ENCODE data around the gene NSF. TPM values are rescaled to one million over a fixed set of nuclear protein-coding genes. Genes with fewer than 3 reads are reported as not detected.

NSF gene
- total RNA-seq, 1 experiment from 2014 or later: 56.5 TPM

DNA sequence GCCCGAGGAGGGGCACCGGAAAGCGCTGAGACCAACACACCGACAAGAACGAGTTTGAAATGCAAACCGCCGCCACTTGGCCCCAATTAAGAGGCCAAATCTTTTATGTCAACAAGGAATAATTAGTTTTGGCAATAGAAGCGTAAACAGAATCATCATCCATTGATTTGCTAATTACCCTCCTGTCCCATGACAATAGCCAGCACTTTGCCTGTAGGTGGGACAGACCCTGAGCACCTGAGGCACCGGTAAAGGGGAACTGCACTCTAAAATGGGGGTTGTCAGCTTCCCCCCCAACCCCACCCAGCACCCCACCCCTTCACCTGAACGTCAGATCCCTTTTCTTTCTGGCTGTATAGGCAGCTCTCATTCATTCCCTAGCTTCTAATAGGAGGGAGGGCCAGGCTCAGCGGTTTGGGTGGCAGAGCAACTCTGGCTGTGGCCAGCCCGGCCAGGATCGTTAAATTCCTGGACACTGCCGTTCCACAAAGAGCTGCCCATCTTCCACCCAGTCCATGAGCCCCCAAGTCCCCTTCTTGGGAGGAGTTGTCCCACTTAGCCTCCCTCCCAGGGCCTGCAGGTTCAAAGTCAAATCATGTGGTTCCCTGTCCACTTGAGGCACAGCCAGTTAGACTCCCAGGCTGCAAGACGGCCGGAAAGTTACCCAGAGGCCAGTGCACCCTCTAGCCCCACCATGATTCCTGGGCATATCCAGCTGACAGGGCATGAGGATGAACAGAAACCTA, 182.2 kb downstream of the NSF start:
- no TSS peak for BruUV-seq (replicated peaks)
- H3K9me3 ChIP-seq (ENCODE audit: control insufficient read depth, insufficient read depth, low read depth, low read length): no peaks in the 10 kb centered on the region
- H3K4me3 ChIP-seq (ENCODE audit: low read depth in 2 of 2, low read length in 2 of 2): peak overlapping the region; percentile 44 to 60
- H3K4me1 ChIP-seq (ENCODE audit: control insufficient read depth, insufficient read depth, low read length): peaks cover 16% of the 10 kb centered on the region
- H3K27ac ChIP-seq (ENCODE audit: low read length): peak overlapping the region; percentile 57
- in situ Hi-C loops (cut with HindIII; ENCODE audit: low pct_unique_long_range_greater_than_20kb, low sequenced_read_pairs) (no loop called here), intact Hi-C loops (cut with micrococcal nuclease; ENCODE audit: unreplicated experiment) (no loop called here)
- ChIA-PET CTCF (no interaction called here), POLR2A (interaction anchor here (0.6 kb wide), 1 partner anchor 1784 kb away, joined by 5 read pairs; no protein-coding TSS in a partner anchor)
- no peaks in the 10 kb centered on the region for H3K36me3 ChIP-seq (ENCODE audit: control insufficient read depth, insufficient read depth, low read length)
- no peak for TF ChIP-seq SIN3A (IDR thresholded peaks at IDR 0.05; ENCODE audit: borderline replicate concordance, insufficient read depth, low read depth, low read length)
- H3K27me3 ChIP-seq (ENCODE audit: control insufficient read depth, insufficient read depth, low read length): no peaks in the 10 kb centered on the region
- ATAC-seq (0 out of 2 replicates have a peak, but pooled peaks have one; percentile 32), DNase-seq (ENCODE audit: low read depth, low spot score) (no peak)

DNA sequence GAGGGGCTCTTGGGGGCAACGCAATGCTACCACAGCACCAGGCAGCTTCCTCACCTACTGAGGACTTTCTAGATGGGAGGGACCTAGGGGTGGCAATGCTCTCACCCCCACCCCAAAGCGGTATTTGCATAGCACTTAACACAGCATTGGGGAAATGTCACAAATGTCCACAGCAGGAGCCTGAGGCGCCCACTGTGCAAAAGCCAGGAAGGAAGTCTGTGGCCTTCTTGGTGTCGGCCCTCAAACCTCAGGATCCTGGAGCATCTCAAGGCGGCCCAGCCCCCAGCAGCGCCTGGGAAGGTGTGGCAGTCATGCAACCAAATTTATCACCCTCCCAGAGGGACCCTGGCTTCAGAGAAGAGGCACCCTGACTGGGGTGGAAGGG, 182.7 kb downstream of the NSF start:
- CTCF ChIA-PET: no interaction called here
- POLR2A ChIA-PET: interaction anchor here (0.6 kb wide), 1 partner anchor 1783 kb away, joined by 5 read pairs; no protein-coding TSS in a partner anchor
- intact Hi-C loops (cut with micrococcal nuclease; ENCODE audit: unreplicated experiment) (no loop called here), in situ Hi-C loops (cut with HindIII; ENCODE audit: low pct_unique_long_range_greater_than_20kb, low sequenced_read_pairs) (no loop called here)
- TF ChIP-seq, protein P1, sequence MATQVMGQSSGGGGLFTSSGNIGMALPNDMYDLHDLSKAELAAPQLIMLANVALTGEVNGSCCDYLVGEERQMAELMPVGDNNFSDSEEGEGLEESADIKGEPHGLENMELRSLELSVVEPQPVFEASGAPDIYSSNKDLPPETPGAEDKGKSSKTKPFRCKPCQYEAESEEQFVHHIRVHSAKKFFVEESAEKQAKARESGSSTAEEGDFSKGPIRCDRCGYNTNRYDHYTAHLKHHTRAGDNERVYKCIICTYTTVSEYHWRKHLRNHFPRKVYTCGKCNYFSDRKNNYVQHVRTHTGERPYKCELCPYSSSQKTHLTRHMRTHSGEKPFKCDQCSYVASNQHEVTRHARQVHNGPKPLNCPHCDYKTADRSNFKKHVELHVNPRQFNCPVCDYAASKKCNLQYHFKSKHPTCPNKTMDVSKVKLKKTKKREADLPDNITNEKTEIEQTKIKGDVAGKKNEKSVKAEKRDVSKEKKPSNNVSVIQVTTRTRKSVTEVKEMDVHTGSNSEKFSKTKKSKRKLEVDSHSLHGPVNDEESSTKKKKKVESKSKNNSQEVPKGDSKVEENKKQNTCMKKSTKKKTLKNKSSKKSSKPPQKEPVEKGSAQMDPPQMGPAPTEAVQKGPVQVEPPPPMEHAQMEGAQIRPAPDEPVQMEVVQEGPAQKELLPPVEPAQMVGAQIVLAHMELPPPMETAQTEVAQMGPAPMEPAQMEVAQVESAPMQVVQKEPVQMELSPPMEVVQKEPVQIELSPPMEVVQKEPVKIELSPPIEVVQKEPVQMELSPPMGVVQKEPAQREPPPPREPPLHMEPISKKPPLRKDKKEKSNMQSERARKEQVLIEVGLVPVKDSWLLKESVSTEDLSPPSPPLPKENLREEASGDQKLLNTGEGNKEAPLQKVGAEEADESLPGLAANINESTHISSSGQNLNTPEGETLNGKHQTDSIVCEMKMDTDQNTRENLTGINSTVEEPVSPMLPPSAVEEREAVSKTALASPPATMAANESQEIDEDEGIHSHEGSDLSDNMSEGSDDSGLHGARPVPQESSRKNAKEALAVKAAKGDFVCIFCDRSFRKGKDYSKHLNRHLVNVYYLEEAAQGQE (IDR thresholded peaks at IDR 0.05; ENCODE audit: insufficient read depth in 1 of 2, low read depth in 2 of 2, low read length in 1 of 2): no peak
- TF ChIP-seq TCF7L2 (IDR thresholded peaks at IDR 0.05; ENCODE audit: low read depth, low read length): no peak
- TF ChIP-seq POLR2AphosphoS5 (IDR thresholded peaks at IDR 0.05; ENCODE audit: low read depth, low read length): no peak
- no peak for TF ChIP-seq SIN3A (IDR thresholded peaks at IDR 0.05; ENCODE audit: borderline replicate concordance, insufficient read depth, low read depth, low read length)
- no peak for TF ChIP-seq CTCF (IDR thresholded peaks at IDR 0.05)
- ATAC-seq (no peak), DNase-seq (ENCODE audit: low read depth, low spot score) (no peak)
- no peak overlapping the region for H3K27ac ChIP-seq (ENCODE audit: low read length)
- H3K36me3 ChIP-seq (ENCODE audit: control insufficient read depth, insufficient read depth, low read length): no peaks in the 10 kb centered on the region
- no TSS peak for BruUV-seq (replicated peaks)
- no peaks in the 10 kb centered on the region for H3K27me3 ChIP-seq (ENCODE audit: control insufficient read depth, insufficient read depth, low read length)
- H3K9me3 ChIP-seq (ENCODE audit: control insufficient read depth, insufficient read depth, low read depth, low read length): no peaks in the 10 kb centered on the region
- peaks cover 16% of the 10 kb centered on the region for H3K4me1 ChIP-seq (ENCODE audit: control insufficient read depth, insufficient read depth, low read length)
- no peak overlapping the region for H3K4me3 ChIP-seq (ENCODE audit: low read depth in 2 of 2, low read length in 2 of 2)

- in situ Hi-C loops (cut with HindIII; ENCODE audit: low pct_unique_long_range_greater_than_20kb, low sequenced_read_pairs): no loop called here
- Histone ChIP-seq H3K27me3 (ENCODE audit: control insufficient read depth, insufficient read depth, low read length) (no peaks in the 10 kb centered on the region), H3K4me1 (ENCODE audit: control insufficient read depth, insufficient read depth, low read length) (peaks cover 16% of the 10 kb centered on the region), H3K36me3 (ENCODE audit: control insufficient read depth, insufficient read depth, low read length) (no peaks in the 10 kb centered on the region), H3K9me3 (ENCODE audit: control insufficient read depth, insufficient read depth, low read depth, low read length) (no peaks in the 10 kb centered on the region), H3K27ac (ENCODE audit: low read length) (no peak overlapping the region), H3K4me3 (ENCODE audit: low read depth in 2 of 2, low read length in 2 of 2) (no peak overlapping the region)
- ATAC-seq (no peak), DNase-seq (ENCODE audit: low read depth, low spot score) (no peak)
- BruUV-seq (replicated peaks): no TSS peak
- CTCF ChIA-PET: no interaction called here
- TF ChIP-seq POLR2AphosphoS5 (IDR thresholded peaks at IDR 0.05; ENCODE audit: low read depth, low read length): no peak
- intact Hi-C loops (cut with micrococcal nuclease; ENCODE audit: unreplicated experiment): no loop called here
- POLR2A ChIA-PET: no interaction called here
Measured at GRCh38 chr17:46773676-46774075, 183.2 kb downstream of the NSF start.

Measured in Panc1 (cell line).